ENCODE results near the gene THAP12.

- no peak for TF ChIP-seq EZH2 (IDR thresholded peaks at IDR 0.05)
- no peak for TF ChIP-seq POLR2AphosphoS5 (IDR thresholded peaks at IDR 0.05; ENCODE audit: borderline replicate concordance, low read depth, low read length)
- no peak for TF ChIP-seq FOXP2 (optimal IDR thresholded peaks at IDR 0.05; ENCODE audit: control extremely low read depth, extremely low read length, insufficient read depth)
These were observed 63.6 kb downstream of the THAP12 start for GRCh38 chr11:76317296-76317695.

Data from SK-N-MC (cell line).